GM08714 (cell line): ENCODE results near the gene PRDM1.
A peak's percentile ranks its signal among the peaks of the same experiment; 100 is the strongest.

Experiments
- H3K4me3 ChIP-seq: fragments of 200-500 bp; sonication (Bioruptor generic); 2 replicates; pipeline ENCODE4 v1.5.1; 2014; ENCODE audit warnings: mild to moderate bottlenecking, low read length, inconsistent platforms
- ZNF274 ChIP-seq: IDR thresholded peaks from 2 replicates; pipeline ENCODE4 v1.6.1; 2012; ENCODE audit warnings: mild to moderate bottlenecking, low read depth, low read length

PRDM1 gene

DNA sequence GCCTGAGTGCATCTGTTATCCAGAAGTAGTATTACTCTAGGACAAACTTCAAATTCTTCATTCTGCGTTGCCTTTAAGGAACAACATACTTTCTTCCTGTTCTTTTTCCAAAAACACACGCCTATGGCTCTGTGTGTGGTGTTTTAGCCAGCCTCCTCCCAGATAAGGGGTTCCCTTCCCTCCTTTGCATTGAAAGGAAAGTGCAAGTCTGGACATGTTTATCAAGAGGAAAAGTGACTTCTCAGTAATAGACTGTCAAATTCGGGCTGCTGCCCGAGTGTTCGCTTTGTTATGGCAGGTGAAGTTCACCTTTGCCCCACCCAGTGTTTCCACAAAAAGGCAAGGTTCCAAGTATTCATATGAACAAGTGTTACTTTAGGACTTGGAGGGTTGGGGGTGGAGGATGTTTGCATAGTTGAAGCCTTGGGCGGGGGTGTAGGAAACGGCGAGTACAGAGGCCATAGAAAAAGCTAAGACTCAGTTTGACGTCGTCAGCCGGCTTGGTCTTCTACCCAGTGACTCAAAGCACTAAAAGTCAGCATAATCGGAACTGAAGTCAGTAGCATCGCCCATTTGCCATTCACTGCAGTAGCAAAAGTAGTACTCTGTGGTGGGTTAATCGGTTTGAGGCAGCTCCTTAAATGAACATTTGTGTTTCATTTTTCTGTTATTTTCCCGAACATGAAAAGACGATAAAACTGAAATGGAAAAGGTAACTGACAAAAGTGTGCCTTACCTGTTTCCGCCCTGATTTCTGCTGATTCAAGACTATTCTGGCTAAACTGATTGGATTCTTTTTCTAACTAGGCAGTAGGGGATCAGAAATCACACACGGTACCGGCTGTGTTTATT, 12.5 kb downstream of the PRDM1 start:
- H3K4me3 ChIP-seq: peak overlapping the region; percentile 98
- TF ChIP-seq ZNF274: no peak

GRCh38 chr6:106099235-106099537, 13.1 kb downstream of the PRDM1 start:
- no peak for TF ChIP-seq ZNF274
- peak overlapping the region; percentile 98; the same call in 1 of the 2 replicates for H3K4me3 ChIP-seq

- peak overlapping the region; percentile 40; the same call in 1 of the 2 replicates for H3K4me3 ChIP-seq
- no peak for TF ChIP-seq ZNF274
These were observed 14.6 kb downstream of the PRDM1 start for GRCh38 chr6:106100755-106101154.

GRCh38 chr6:106101466-106101865, 15.3 kb downstream of the PRDM1 start:
- H3K4me3 ChIP-seq: no peak overlapping the region; the same call in 1 of the 2 replicates
- no peak for TF ChIP-seq ZNF274

GRCh38 chr6:106102034-106102433, 15.9 kb downstream of the PRDM1 start:
- no peak for TF ChIP-seq ZNF274
- no peak overlapping the region for H3K4me3 ChIP-seq

DNA sequence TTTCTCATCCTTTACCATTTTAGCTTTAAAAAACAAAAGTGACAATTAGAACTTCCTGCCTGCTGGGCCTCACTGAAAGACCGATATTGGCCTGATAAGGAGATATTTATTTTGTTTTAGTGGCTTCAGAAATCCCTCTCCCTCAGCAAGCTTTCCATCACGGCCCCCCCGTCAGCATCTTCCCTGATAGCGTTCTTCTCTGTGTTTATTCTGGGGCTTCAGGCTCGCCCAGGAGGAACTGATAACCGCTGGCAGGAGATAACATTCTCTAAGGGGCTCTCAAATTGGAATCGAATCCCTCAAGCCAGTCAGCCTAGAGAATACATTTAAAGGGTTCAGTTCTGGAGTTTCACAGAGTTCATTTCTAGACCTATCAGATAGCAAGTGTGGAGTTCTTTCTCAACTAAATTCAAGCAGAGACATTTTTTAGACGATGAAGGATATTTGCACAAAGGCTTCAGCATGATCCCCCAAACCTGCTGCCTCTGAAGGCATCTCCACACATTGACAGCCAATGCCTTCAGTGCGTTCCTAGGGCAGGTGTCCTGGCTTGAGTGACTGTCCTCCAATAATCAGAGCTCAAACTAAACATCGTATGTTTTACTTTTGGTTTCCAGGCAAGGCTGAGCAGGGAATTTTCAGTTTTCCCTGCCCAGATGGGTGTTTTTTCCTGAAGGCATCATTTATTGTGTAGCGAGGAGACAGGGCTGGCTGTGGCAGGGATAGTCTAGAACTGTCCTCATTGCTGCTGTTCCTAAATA, 17.0 kb downstream of the PRDM1 start:
- no peak for TF ChIP-seq ZNF274
- H3K4me3 ChIP-seq: peak overlapping the region; percentile 67; the same call in 1 of the 2 replicates

GRCh38 chr6:106103728-106104109, 17.6 kb downstream of the PRDM1 start:
- no peak for TF ChIP-seq ZNF274
- H3K4me3 ChIP-seq: peak overlapping the region; percentile 67; the same call in 1 of the 2 replicates

GRCh38 chr6:106104476-106104875, 18.3 kb downstream of the PRDM1 start:
- TF ChIP-seq ZNF274: no peak
- H3K4me3 ChIP-seq: no peak overlapping the region

GRCh38 chr6:106104941-106105340, 18.8 kb downstream of the PRDM1 start:
- no peak for TF ChIP-seq ZNF274
- H3K4me3 ChIP-seq: no peak overlapping the region

GRCh38 chr6:106105493-106105892, 19.4 kb downstream of the PRDM1 start:
- TF ChIP-seq ZNF274: no peak
- H3K4me3 ChIP-seq: no peak overlapping the region

DNA sequence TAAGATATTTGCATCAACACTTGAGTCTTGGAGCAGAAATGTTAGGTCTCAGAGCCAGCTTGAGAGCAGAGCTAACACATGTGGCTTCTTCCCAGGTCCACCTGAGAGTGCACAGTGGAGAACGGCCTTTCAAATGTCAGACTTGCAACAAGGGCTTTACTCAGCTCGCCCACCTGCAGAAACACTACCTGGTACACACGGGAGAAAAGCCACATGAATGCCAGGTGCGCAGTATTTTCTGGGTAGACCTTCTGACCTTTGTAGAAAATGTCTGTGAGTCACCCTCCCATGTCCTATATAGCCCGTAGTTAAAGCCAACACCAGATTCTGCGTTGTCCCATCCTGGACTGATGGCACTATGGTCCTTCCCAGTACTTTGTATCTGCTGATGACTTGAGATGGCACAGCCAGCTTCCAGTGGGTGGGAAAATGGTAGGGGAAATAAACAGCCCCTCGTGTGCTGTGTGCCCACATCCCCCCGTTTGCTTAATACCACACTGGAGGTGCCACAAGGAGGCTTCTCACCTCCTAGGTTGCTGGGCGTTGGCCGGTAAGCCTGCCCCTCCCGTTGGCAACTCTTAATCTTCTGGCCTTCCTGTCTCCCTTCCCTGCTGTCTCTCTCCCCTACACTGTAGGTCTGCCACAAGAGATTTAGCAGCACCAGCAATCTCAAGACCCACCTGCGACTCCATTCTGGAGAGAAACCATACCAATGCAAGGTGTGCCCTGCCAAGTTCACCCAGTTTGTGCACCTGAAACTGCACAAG, 20.3 kb downstream of the PRDM1 start:
- no peak overlapping the region for H3K4me3 ChIP-seq
- no peak for TF ChIP-seq ZNF274

GRCh38 chr6:106107043-106107613, 21.0 kb downstream of the PRDM1 start:
- H3K4me3 ChIP-seq: no peak overlapping the region
- TF ChIP-seq ZNF274: no peak

DNA sequence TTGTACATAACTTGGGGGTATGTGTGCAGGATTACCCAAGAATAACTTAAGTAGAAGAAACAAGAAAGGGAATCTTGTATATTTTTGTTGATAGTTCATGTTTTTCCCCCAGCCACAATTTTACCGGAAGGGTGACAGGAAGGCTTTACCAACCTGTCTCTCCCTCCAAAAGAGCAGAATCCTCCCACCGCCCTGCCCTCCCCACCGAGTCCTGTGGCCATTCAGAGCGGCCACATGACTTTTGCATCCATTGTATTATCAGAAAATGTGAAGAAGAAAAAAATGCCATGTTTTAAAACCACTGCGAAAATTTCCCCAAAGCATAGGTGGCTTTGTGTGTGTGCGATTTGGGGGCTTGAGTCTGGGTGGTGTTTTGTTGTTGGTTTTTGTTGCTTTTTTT, 22.0 kb downstream of the PRDM1 start:
- no peak overlapping the region for H3K4me3 ChIP-seq
- TF ChIP-seq ZNF274: no peak

- no peak overlapping the region for H3K4me3 ChIP-seq
- TF ChIP-seq ZNF274: no peak
These were observed 22.9 kb downstream of the PRDM1 start for GRCh38 chr6:106109029-106109428.
